ENCODE measurements around the gene CSRP2. TPM values are rescaled to one million over a fixed set of nuclear protein-coding genes. Genes with fewer than 3 reads are reported as not detected.
A peak's percentile ranks its signal among the peaks of the same experiment; 100 is the strongest.

Gene CSRP2
- total RNA-seq, 1 donor from 2014 or later, result 53.7 TPM

- Mint-ChIP-seq H3K4me3 (ENCODE audit: unreplicated experiment) (no peak overlapping the region), H3K27ac (ENCODE audit: unreplicated experiment) (no peak overlapping the region), H3K9me3 (ENCODE audit: unreplicated experiment) (peaks cover 5% of the 10 kb centered on the region), H3K4me1 (ENCODE audit: unreplicated experiment) (no peaks in the 10 kb centered on the region), H3K27me3 (ENCODE audit: unreplicated experiment) (peaks cover 6% of the 10 kb centered on the region), H3K36me3 (ENCODE audit: unreplicated experiment) (peaks cover 2% of the 10 kb centered on the region)
- no peak for TF ChIP-seq CTCF (IDR thresholded peaks at IDR 0.05)
- no peak for DNase-seq (ENCODE audit: extremely low spot score, unreplicated experiment)
Observed at GRCh38 chr12:76895796-76896195, 17.0 kb upstream of the CSRP2 start.

GRCh38 chr12:76891609-76892008, 12.8 kb upstream of the CSRP2 start:
- no peak overlapping the region for H3K27ac Mint-ChIP-seq (ENCODE audit: unreplicated experiment)
- peaks cover 6% of the 10 kb centered on the region for H3K27me3 Mint-ChIP-seq (ENCODE audit: unreplicated experiment)
- TF ChIP-seq CTCF (IDR thresholded peaks at IDR 0.05), result no peak

GRCh38 chr12:76890151-76891143, 11.6 kb upstream of the CSRP2 start:
- DNase-seq (ENCODE audit: extremely low spot score, unreplicated experiment), result no peak
- H3K4me1 Mint-ChIP-seq (ENCODE audit: unreplicated experiment), result no peaks in the 10 kb centered on the region
- H3K9me3 Mint-ChIP-seq (ENCODE audit: unreplicated experiment), result peaks cover 5% of the 10 kb centered on the region
- no peak overlapping the region for H3K27ac Mint-ChIP-seq (ENCODE audit: unreplicated experiment)
- peaks cover 6% of the 10 kb centered on the region for H3K27me3 Mint-ChIP-seq (ENCODE audit: unreplicated experiment)
- TF ChIP-seq CTCF (IDR thresholded peaks at IDR 0.05), result no peak
- H3K4me3 Mint-ChIP-seq (ENCODE audit: unreplicated experiment), result no peak overlapping the region
- H3K36me3 Mint-ChIP-seq (ENCODE audit: unreplicated experiment), result peaks cover 2% of the 10 kb centered on the region

More at GRCh38 chr12:76891609-76892008, 12.8 kb upstream of the CSRP2 start:
- no peaks in the 10 kb centered on the region for H3K4me1 Mint-ChIP-seq (ENCODE audit: unreplicated experiment)
- peaks cover 5% of the 10 kb centered on the region for H3K9me3 Mint-ChIP-seq (ENCODE audit: unreplicated experiment)
- no peak overlapping the region for H3K4me3 Mint-ChIP-seq (ENCODE audit: unreplicated experiment)
- DNase-seq (ENCODE audit: extremely low spot score, unreplicated experiment), result no peak
- H3K36me3 Mint-ChIP-seq (ENCODE audit: unreplicated experiment), result peaks cover 2% of the 10 kb centered on the region

- Mint-ChIP-seq H3K4me3 (ENCODE audit: unreplicated experiment) (no peak overlapping the region), H3K27me3 (ENCODE audit: unreplicated experiment) (peaks cover 6% of the 10 kb centered on the region), H3K9me3 (ENCODE audit: unreplicated experiment) (peaks cover 10% of the 10 kb centered on the region), H3K27ac (ENCODE audit: unreplicated experiment) (no peak overlapping the region), H3K36me3 (ENCODE audit: unreplicated experiment) (no peaks in the 10 kb centered on the region), H3K4me1 (ENCODE audit: unreplicated experiment) (peaks cover 5% of the 10 kb centered on the region)
- DNase-seq (ENCODE audit: extremely low spot score, unreplicated experiment), result no peak
- no peak for TF ChIP-seq CTCF (IDR thresholded peaks at IDR 0.05)
Observed at GRCh38 chr12:76888775-76889174, 10.0 kb upstream of the CSRP2 start.

- Mint-ChIP-seq H3K27ac (ENCODE audit: unreplicated experiment) (peak overlapping the region; percentile 3), H3K4me3 (ENCODE audit: unreplicated experiment) (no peak overlapping the region), H3K27me3 (ENCODE audit: unreplicated experiment) (no peaks in the 10 kb centered on the region), H3K36me3 (ENCODE audit: unreplicated experiment) (no peaks in the 10 kb centered on the region), H3K9me3 (ENCODE audit: unreplicated experiment) (peaks cover 7% of the 10 kb centered on the region), H3K4me1 (ENCODE audit: unreplicated experiment) (peaks cover 40% of the 10 kb centered on the region)
- DNase-seq (ENCODE audit: extremely low spot score, unreplicated experiment), result no peak
- TF ChIP-seq CTCF (IDR thresholded peaks at IDR 0.05), result no peak
Observed at GRCh38 chr12:76883811-76884210, 5.0 kb upstream of the CSRP2 start.
